SK-N-SH treated with all-trans-retinoic acid at 6 μM for 48 hours (cell line): ENCODE results near the gene SP140L.

Source experiments
- PATZ1 ChIP-seq: fragments of 250-450 bp; sonication (Bioruptor Pico); IDR thresholded peaks from 2 replicates; pipeline ENCODE4 v1.8.0; 2020; ENCODE audit warnings: mild to moderate bottlenecking, moderate library complexity, borderline replicate concordance
- ZFP3 ChIP-seq: fragments of 250-450 bp; sonication (Bioruptor Pico); IDR thresholded peaks from 2 replicates; pipeline ENCODE4 v1.5.0; 2020; ENCODE audit warnings: mild to moderate bottlenecking, moderate library complexity

- no peak for TF ChIP-seq PATZ1 (CRISPR knock-in tag)
- no peak for TF ChIP-seq ZFP3 (CRISPR knock-in tag)
These were observed 73.0 kb downstream of the SP140L start for GRCh38 chr2:230400041-230400440.
